Suprapubic skin (tissue), 4 donors: ENCODE measurements around the gene SCUBE2. TPM values are rescaled to one million over a fixed set of nuclear protein-coding genes. Genes with fewer than 3 reads are reported as not detected.

Experiments used
- DNase-seq, 2 donors: peaks; one replicate each; pipeline ENCODE4 v3.0.0-alpha.2; 2019; ENCODE audit warnings: low spot score in 2 of 2
- H3K27ac ChIP-seq: fragments of 200-600 bp; sonication (generic); one replicate; pipeline ENCODE4 v1.5.1; 2019
- H3K27me3 ChIP-seq: fragments of 200-600 bp; sonication (generic); one replicate; pipeline ENCODE4 v1.5.1; 2019
- H3K36me3 ChIP-seq: fragments of 200-600 bp; sonication (generic); one replicate; pipeline ENCODE4 v1.5.1; 2019
- H3K4me1 ChIP-seq: fragments of 200-600 bp; sonication (generic); one replicate; pipeline ENCODE4 v1.5.1; 2019
- H3K4me3 ChIP-seq: fragments of 200-600 bp; sonication (generic); one replicate; pipeline ENCODE4 v1.5.1; 2019; ENCODE audit warnings: mild to moderate bottlenecking
- H3K9me3 ChIP-seq: fragments of 200-600 bp; sonication (generic); one replicate; pipeline ENCODE4 v1.5.1; 2019
- EP300 ChIP-seq: sonication (generic); formaldehyde crosslinking; IDR thresholded peaks from one replicate; pipeline ENCODE4 v1.6.1; 2017; ENCODE audit warnings: antibody characterized with exemption
- POLR2A ChIP-seq, 2 donors: fragments of 450-650 bp; IDR thresholded peaks; one replicate each; pipeline ENCODE4 v1.6.1; 2017; ENCODE audit warnings: antibody characterized with exemption in 2 of 2, mild to moderate bottlenecking in 2 of 2, moderate library complexity in 2 of 2
- POLR2AphosphoS5 ChIP-seq, 3 donors: sonication (generic); formaldehyde crosslinking; IDR thresholded peaks; one replicate each; pipeline ENCODE4 v1.6.1; 2017; ENCODE audit warnings: antibody characterized with exemption in 3 of 3
- WGBS: methylation state at CpG from one replicate; pipeline ENCODE4 v1.1.5; 2018; 5-methylcytosine and 5-hydroxymethylcytosine counted together
- total RNA-seq, 4 donors: library from RNA; depleted of rRNA; stranded (reverse); fragments of >200 nt; gene quantifications; one replicate each; pipeline ENCODE4 v1.1.0, GENCODE V29; 2016
- TF ChIP-seq, protein P1 (sequence below), 2 donors: fragments of 200-600 bp in 1 of 2; fragments of 450-650 bp in 1 of 2; sonication (generic) in 1 of 2; IDR thresholded peaks; one replicate each; pipeline ENCODE4 v1.5.1; 2016 to 2019; ENCODE audit warnings: antibody characterized with exemption in 2 of 2, mild to moderate bottlenecking in 1 of 2, moderate library complexity in 1 of 2

The SCUBE2 gene
- total RNA-seq, 4 donors from 2014 or later = 3.8 to 36.0 (median 24.1) TPM

DNA sequence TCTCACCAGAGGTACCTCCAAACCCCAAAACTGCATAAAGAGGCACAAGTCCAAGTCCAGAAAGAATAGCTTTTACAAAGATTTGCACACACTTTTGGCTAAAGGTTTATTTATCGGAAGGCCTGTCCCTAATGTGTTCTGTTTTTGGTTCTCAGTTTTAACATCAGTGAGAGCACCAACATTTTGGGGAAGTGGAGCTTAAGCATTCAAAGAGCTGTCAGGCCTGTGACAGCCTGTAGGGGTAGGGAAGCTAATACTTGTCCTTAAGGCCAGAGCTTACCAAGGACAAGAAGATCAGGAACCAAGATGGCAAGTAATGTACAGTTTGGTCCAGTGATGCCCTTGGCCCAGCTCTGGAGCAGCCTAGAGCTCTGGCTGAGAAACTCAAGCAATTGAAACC is 38.9 kb upstream of the SCUBE2 start:
- TF ChIP-seq POLR2AphosphoS5 (IDR thresholded peaks at IDR 0.05) = no peak
- Histone ChIP-seq H3K9me3 (no peaks in the 10 kb centered on the region), H3K27me3 (no peaks in the 10 kb centered on the region), H3K4me3 (no peak overlapping the region), H3K36me3 (no peaks in the 10 kb centered on the region), H3K4me1 (no peaks in the 10 kb centered on the region), H3K27ac (no peak overlapping the region)
- WGBS = 90% methylated on average over 1 of the region's 1 CpG
- DNase-seq = no peak

DNA sequence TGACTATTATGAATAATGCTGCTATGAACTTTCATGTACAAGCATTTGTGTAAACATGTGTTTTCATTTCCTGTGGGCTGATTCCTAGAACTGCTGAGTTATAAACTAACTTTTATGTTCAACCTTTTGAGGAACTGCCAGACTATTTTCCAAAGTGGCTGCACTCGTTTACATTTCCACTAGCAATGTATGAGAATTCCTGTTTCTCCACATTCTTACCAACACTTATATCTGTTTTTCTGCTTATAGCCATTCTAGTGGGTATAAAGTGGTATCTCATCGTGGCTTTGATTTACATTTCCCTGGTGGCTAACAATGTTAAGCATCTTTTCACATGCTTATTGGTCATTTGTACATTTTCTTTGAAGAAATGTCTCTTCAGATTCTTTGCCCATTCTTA is 35.2 kb upstream of the SCUBE2 start:
- Histone ChIP-seq H3K27ac (no peak overlapping the region), H3K4me3 (no peak overlapping the region), H3K27me3 (no peaks in the 10 kb centered on the region), H3K36me3 (no peaks in the 10 kb centered on the region), H3K4me1 (no peaks in the 10 kb centered on the region), H3K9me3 (no peaks in the 10 kb centered on the region)
- DNase-seq = no peak
- no peak for TF ChIP-seq POLR2A (IDR thresholded peaks at IDR 0.05)
- no peak for TF ChIP-seq POLR2AphosphoS5 (IDR thresholded peaks at IDR 0.05)
- TF ChIP-seq, protein P1, sequence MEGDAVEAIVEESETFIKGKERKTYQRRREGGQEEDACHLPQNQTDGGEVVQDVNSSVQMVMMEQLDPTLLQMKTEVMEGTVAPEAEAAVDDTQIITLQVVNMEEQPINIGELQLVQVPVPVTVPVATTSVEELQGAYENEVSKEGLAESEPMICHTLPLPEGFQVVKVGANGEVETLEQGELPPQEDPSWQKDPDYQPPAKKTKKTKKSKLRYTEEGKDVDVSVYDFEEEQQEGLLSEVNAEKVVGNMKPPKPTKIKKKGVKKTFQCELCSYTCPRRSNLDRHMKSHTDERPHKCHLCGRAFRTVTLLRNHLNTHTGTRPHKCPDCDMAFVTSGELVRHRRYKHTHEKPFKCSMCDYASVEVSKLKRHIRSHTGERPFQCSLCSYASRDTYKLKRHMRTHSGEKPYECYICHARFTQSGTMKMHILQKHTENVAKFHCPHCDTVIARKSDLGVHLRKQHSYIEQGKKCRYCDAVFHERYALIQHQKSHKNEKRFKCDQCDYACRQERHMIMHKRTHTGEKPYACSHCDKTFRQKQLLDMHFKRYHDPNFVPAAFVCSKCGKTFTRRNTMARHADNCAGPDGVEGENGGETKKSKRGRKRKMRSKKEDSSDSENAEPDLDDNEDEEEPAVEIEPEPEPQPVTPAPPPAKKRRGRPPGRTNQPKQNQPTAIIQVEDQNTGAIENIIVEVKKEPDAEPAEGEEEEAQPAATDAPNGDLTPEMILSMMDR (IDR thresholded peaks at IDR 0.05) = no peak
- no peak for TF ChIP-seq EP300
- 48% methylated on average over 2 of the region's 2 CpGs for WGBS

DNA sequence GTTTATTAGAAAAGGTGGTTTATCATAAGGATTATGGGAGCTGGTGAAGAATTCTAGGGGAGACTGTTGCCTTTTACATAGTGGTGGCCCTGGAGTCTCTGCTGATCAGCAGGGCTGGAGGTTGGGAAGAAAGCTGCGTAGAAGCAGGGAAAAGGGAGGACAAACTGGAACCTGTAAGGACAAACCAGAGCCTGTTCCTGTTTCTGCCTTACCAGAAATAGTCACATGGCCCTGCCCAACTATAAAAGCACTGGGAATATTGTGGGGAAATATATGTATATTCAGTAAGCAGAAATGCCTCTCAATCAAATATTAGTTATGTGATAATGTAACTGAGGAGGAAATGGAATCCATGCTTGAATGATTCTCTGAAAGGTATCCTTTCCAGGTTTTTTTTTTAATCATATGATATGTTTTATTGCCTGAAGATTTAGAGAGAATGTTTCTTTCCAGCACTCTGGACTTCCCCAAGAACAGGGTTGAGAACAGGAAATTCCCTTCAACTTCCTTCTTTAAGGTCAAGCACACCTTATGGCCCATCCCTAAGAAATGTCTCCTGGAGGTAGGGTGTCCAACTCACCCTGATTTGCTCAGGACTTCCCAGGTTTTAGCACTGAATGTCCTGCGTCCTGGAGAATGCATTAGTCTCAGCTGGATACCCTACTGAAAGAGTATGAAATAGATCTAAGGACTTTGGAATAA is 33.9 kb upstream of the SCUBE2 start:
- WGBS = 78% methylated on average over 2 of the region's 2 CpGs
- Histone ChIP-seq H3K9me3 (no peaks in the 10 kb centered on the region), H3K36me3 (no peaks in the 10 kb centered on the region), H3K4me3 (no peak overlapping the region), H3K27ac (no peak overlapping the region), H3K27me3 (no peaks in the 10 kb centered on the region), H3K4me1 (no peaks in the 10 kb centered on the region)
- no peak for DNase-seq
- TF ChIP-seq, protein P1 (IDR thresholded peaks at IDR 0.05) = no peak
- no peak for TF ChIP-seq EP300
- TF ChIP-seq POLR2A (IDR thresholded peaks at IDR 0.05) = no peak
- no peak for TF ChIP-seq POLR2AphosphoS5 (IDR thresholded peaks at IDR 0.05)

DNA sequence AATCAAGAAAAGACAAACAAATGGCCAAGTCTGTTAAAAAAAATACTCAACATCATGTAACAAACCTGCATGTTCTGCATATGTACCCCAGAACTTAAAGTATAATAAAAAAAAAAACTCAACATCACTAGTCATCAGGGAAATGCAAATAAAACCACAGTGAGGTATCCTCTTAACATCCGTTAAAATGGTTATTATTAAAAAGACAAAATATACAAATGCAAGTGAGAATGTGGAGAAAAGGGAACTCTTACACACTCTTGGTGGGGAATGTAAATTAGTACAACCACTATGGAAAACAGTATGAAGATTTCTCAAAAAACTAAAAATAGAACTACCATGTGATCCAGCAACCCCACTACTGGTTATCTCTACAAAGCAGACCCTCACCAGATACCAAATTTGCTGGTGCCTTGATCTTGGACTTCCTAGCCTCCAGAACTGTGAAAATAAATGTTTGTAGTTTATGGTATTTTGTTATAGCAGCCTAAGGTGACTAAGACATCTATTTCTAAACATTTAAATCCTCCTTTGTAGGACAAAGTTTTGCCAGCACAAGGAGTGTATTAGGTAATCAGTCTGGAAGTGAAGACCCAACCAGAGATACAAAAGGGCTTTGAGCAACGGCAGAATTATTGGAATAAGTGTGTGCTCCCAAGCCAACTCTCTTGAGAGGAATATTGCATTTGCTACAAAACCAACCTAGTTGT is 32.4 kb upstream of the SCUBE2 start:
- Histone ChIP-seq H3K4me1 (no peaks in the 10 kb centered on the region), H3K27ac (no peak overlapping the region), H3K36me3 (no peaks in the 10 kb centered on the region), H3K27me3 (no peaks in the 10 kb centered on the region), H3K9me3 (no peaks in the 10 kb centered on the region), H3K4me3 (no peak overlapping the region)
- WGBS = 91% methylated on average over 2 of the region's 2 CpGs
- no peak for DNase-seq
- TF ChIP-seq, protein P1 (IDR thresholded peaks at IDR 0.05) = no peak
- TF ChIP-seq POLR2A (IDR thresholded peaks at IDR 0.05) (no peak), POLR2AphosphoS5 (IDR thresholded peaks at IDR 0.05) (no peak), EP300 (no peak)

GRCh38 chr11:9121469-9121796 is 30.0 kb upstream of the SCUBE2 start:
- 98% methylated on average over 2 of the region's 2 CpGs for WGBS
- Histone ChIP-seq H3K36me3 (no peaks in the 10 kb centered on the region), H3K27ac (no peak overlapping the region), H3K4me1 (no peaks in the 10 kb centered on the region), H3K4me3 (no peak overlapping the region), H3K9me3 (no peaks in the 10 kb centered on the region), H3K27me3 (no peaks in the 10 kb centered on the region)
- TF ChIP-seq, protein P1 (IDR thresholded peaks at IDR 0.05) = no peak
- no peak for TF ChIP-seq POLR2AphosphoS5 (IDR thresholded peaks at IDR 0.05)
- no peak for TF ChIP-seq EP300
- TF ChIP-seq POLR2A (IDR thresholded peaks at IDR 0.05) = no peak
- no peak for DNase-seq
